Fibroblast of mammary gland (primary cell): ENCODE results near the gene TTLL5.
"Not testable (repeated sequence)": the region's sequence is repeated elsewhere in the genome, so short reads cannot be mapped to it uniquely, and the experiment has no call there.

Experiments used
- DNase-seq: peaks from one replicate; pipeline ENCODE4 v3.0.0-alpha.2; 2010; ENCODE audit warnings: low read depth
- H3K4me3 ChIP-seq: 2 replicates; pipeline ENCODE4 v1.5.1; 2011; ENCODE audit warnings: low read depth, mild to moderate bottlenecking, low read length, moderate library complexity; ENCODE audit not compliant: control insufficient read depth
- CTCF ChIP-seq: conservative IDR thresholded peaks from 2 replicates; pipeline ENCODE4 v1.5.1; 2011; ENCODE audit warnings: low read depth, low read length, inconsistent platforms; ENCODE audit not compliant: control insufficient read depth, insufficient read depth

TTLL5 gene

GRCh38 chr14:75690010-75690409 lies 29.0 kb downstream of the TTLL5 start:
- no peak overlapping the region for H3K4me3 ChIP-seq
- no peak for TF ChIP-seq CTCF
- no peak for DNase-seq

GRCh38 chr14:75695025-75695424 lies 34.0 kb downstream of the TTLL5 start:
- DNase-seq, H3K4me3 ChIP-seq: not testable (repeated sequence)

GRCh38 chr14:75697386-75697785 lies 36.3 kb downstream of the TTLL5 start:
- no peak for TF ChIP-seq CTCF
- H3K4me3 ChIP-seq = no peak overlapping the region
- no peak for DNase-seq

GRCh38 chr14:75697918-75698317 lies 36.9 kb downstream of the TTLL5 start:
- no peak for DNase-seq
- no peak overlapping the region for H3K4me3 ChIP-seq
- TF ChIP-seq CTCF = no peak

GRCh38 chr14:75699331-75699730 lies 38.3 kb downstream of the TTLL5 start:
- no peak for TF ChIP-seq CTCF
- no peak for DNase-seq
- H3K4me3 ChIP-seq = no peak overlapping the region

GRCh38 chr14:75700295-75700694 lies 39.2 kb downstream of the TTLL5 start:
- H3K4me3 ChIP-seq = no peak overlapping the region
- no peak for DNase-seq
- TF ChIP-seq CTCF = no peak

- no peak overlapping the region for H3K4me3 ChIP-seq
- no peak for TF ChIP-seq CTCF
- no peak for DNase-seq
Measured at GRCh38 chr14:75702122-75702521, 41.1 kb downstream of the TTLL5 start.
